A549 (cell line): ENCODE measurements around the gene OCSTAMP. TPM values are rescaled to one million over a fixed set of nuclear protein-coding genes. Genes with fewer than 3 reads are reported as not detected.

Source experiments
- ATAC-seq, 2 experiments: fragments of 200-7000 bp in 1 of 2; fragments of >200 bp in 1 of 2; cut with Nextera tagmentation in 1 of 2; cut with Tn5 transposase in 1 of 2; 3 replicates each; pipeline versions ENCODE4 v1.8.0 to v1.9.1; 2018 to 2020; ENCODE audit warnings: mild to moderate bottlenecking in 1 of 2, moderate library complexity in 1 of 2
- CTCF ChIA-PET: fragments of 300-600 bp; sonication (Branson Sonifier 250); formaldehyde crosslinking; extraction: SDS; loops from one replicate; lab custom pipeline; 2021; ENCODE audit warnings: antibody characterized with exemption, inconsistent platforms; lab: Yijun Ruan, JAX
- POLR2A ChIA-PET: fragments of 350-600 bp; formaldehyde crosslinking; extraction: SDS; loops from one replicate; lab custom pipeline; 2021; ENCODE audit warnings: antibody characterized with exemption, inconsistent platforms; lab: Yijun Ruan, JAX
- DNase-seq, 2 experiments: peaks; one replicate each; pipeline versions ENCODE4 v3.0.0 to v3.0.0-alpha.2; 2011 to 2016; ENCODE audit warnings: low read depth in 1 of 2, low spot score in 1 of 2
- FAIRE-seq: peaks from 2 replicates; lab custom pipeline; 2011; peaks lifted over from hg19 to GRCh38; lab: Jason Lieb, UNC
- H3K27ac ChIP-seq, 2 experiments: fragments of >200 bp; sonication (Bioruptor Twin); formaldehyde crosslinking; 3 replicates each; pipeline ENCODE4 v1.5.1; 2016 to 2017
- H3K4me1 ChIP-seq: fragments of >200 bp; sonication (Bioruptor Twin); formaldehyde crosslinking; 3 replicates; pipeline ENCODE4 v1.6.1; 2016
- H3K4me2 ChIP-seq: fragments of >200 bp; sonication (Bioruptor Twin); formaldehyde crosslinking; 3 replicates; pipeline ENCODE4 v1.6.1; 2016
- H3K4me3 ChIP-seq: fragments of >200 bp; sonication (Bioruptor Twin); formaldehyde crosslinking; 3 replicates; pipeline ENCODE4 v1.5.1; 2016
- H3K9me3 ChIP-seq: fragments of >200 bp; sonication (Bioruptor Twin); formaldehyde crosslinking; 3 replicates; pipeline ENCODE4 v1.6.1; 2016
- CTCF ChIP-seq: fragments of >200 bp; sonication (Bioruptor Twin); formaldehyde crosslinking; IDR thresholded peaks from 3 replicates; pipeline ENCODE4 v1.5.1; 2016
- EHF ChIP-seq: fragments of 250-450 bp; sonication (Bioruptor Pico); IDR thresholded peaks from 2 replicates; pipeline ENCODE4 v1.5.0; 2020; ENCODE audit warnings: mild to moderate bottlenecking
- ELK1 ChIP-seq: fragments of 150-350 bp; IDR thresholded peaks from 2 replicates; pipeline ENCODE4 v1.6.1; 2014; ENCODE audit warnings: low read depth, mild to moderate bottlenecking, low read length
- EP300 ChIP-seq, 2 experiments: fragments of >200 bp; sonication (Bioruptor Twin); formaldehyde crosslinking; IDR thresholded peaks; 2 replicates in 1 of 2; 3 replicates in 1 of 2; pipeline ENCODE4 v1.6.1; 2016 to 2017
- ESRRA ChIP-seq: fragments of 150-350 bp; IDR thresholded peaks from 2 replicates; pipeline ENCODE4 v1.6.1; 2014; ENCODE audit warnings: mild to moderate bottlenecking, low read length, borderline replicate concordance
- FOXS1 ChIP-seq: fragments of 250-450 bp; sonication (Bioruptor Pico); IDR thresholded peaks from 2 replicates; pipeline ENCODE4 v1.5.0; 2020; ENCODE audit warnings: mild to moderate bottlenecking, moderate library complexity
- GATA3 ChIP-seq: IDR thresholded peaks from 2 replicates; pipeline ENCODE4 v1.6.1; 2012; ENCODE audit warnings: borderline replicate concordance
- HEYL ChIP-seq: fragments of 250-450 bp; sonication (Bioruptor Pico); IDR thresholded peaks from 2 replicates; pipeline ENCODE4 v1.8.0; 2021; ENCODE audit warnings: mild to moderate bottlenecking, moderate library complexity
- HOXA7 ChIP-seq: fragments of 250-450 bp; sonication (Bioruptor Pico); IDR thresholded peaks from 2 replicates; pipeline ENCODE4 v1.5.0; 2020; ENCODE audit warnings: mild to moderate bottlenecking, moderate library complexity
- HOXB5 ChIP-seq: fragments of 250-450 bp; sonication (Bioruptor Pico); IDR thresholded peaks from 2 replicates; pipeline ENCODE4 v1.5.0; 2020; ENCODE audit warnings: mild to moderate bottlenecking, moderate library complexity
- MAFK ChIP-seq: fragments of 450-650 bp; IDR thresholded peaks from 2 replicates; pipeline ENCODE4 v1.6.1; 2014; ENCODE audit not compliant: partially characterized antibody
- MAZ ChIP-seq: fragments of 150-350 bp; IDR thresholded peaks from 2 replicates; pipeline ENCODE4 v1.6.1; 2014; ENCODE audit warnings: antibody characterized with exemption, low read depth, low read length, borderline replicate concordance
- MYC ChIP-seq: IDR thresholded peaks from 2 replicates; pipeline ENCODE4 v1.6.1; 2012; ENCODE audit warnings: mild to moderate bottlenecking, inconsistent platforms, low read length, improper control_type of control experiment, borderline replicate concordance
- NR3C1 ChIP-seq: fragments of >200 bp; sonication (Bioruptor Twin); formaldehyde crosslinking; IDR thresholded peaks from 3 replicates; pipeline ENCODE4 v1.6.1; 2017
- PBX3 ChIP-seq: IDR thresholded peaks from 2 replicates; pipeline ENCODE4 v1.6.1; 2012
- RARB ChIP-seq: fragments of 250-450 bp; sonication (Bioruptor Pico); IDR thresholded peaks from 2 replicates; pipeline ENCODE4 v1.8.0; 2021; ENCODE audit warnings: mild to moderate bottlenecking, moderate library complexity
- RCOR1 ChIP-seq: fragments of 150-350 bp; IDR thresholded peaks from 2 replicates; pipeline ENCODE4 v1.6.1; 2014; ENCODE audit warnings: antibody characterized with exemption, low read length, low read depth
- RNF2 ChIP-seq: fragments of 200-600 bp; sonication (generic); IDR thresholded peaks from 2 replicates; pipeline ENCODE4 v1.6.1; 2016; ENCODE audit warnings: low read depth, mild to moderate bottlenecking, antibody characterized with exemption, moderate library complexity, borderline replicate concordance
- SREBF2 ChIP-seq: fragments of 450-650 bp; IDR thresholded peaks from 2 replicates; pipeline ENCODE4 v1.6.1; 2014; ENCODE audit warnings: mild to moderate bottlenecking, moderate library complexity
- TFCP2L1 ChIP-seq: fragments of 250-450 bp; sonication (Bioruptor Pico); IDR thresholded peaks from 2 replicates; pipeline ENCODE4 v1.5.0; 2021; ENCODE audit warnings: mild to moderate bottlenecking
- USF2 ChIP-seq: fragments of 450-650 bp; IDR thresholded peaks from 2 replicates; pipeline ENCODE4 v1.6.1; 2014; ENCODE audit warnings: antibody characterized with exemption
- ZNF302 ChIP-seq: fragments of 250-450 bp; sonication (Bioruptor Pico); IDR thresholded peaks from 2 replicates; pipeline ENCODE4 v1.9.0; 2021; ENCODE audit warnings: inconsistent platforms, mild to moderate bottlenecking, moderate library complexity
- WGBS: methylation state at CpG from one replicate; pipeline ENCODE4 v1.1.6; 2017; ENCODE audit errors: missing lambda C conversion rate; 5-methylcytosine and 5-hydroxymethylcytosine counted together
- polyA plus RNA-seq, 4 experiments: library from polyadenylated mRNA; depleted of rRNA in 3 of 4; stranded (reverse); fragments of >200 nt; fragmentation: RNase III in 1 of 4; extraction: RNeasy Plus Mini Kit Qiagen cat#74134 plus additional on column Dnase treatment in 1 of 4; gene quantifications; 2 replicates in 3 of 4; 3 replicates in 1 of 4; pipeline ENCODE4 v1.2.3, GENCODE V29; 2011 to 2017

OCSTAMP gene
- polyA plus RNA-seq, 2 of the 4 experiments (the other 2 are of a cell fraction), result not detected

GRCh38 chr20:46545077-46545826 is 5.2 kb downstream of the OCSTAMP start:
- CTCF ChIA-PET, result interaction anchor here (1.7 to 5.0 kb wide), 2 partner anchors 17 to 136 kb away, joined by 12 to 21 read pairs; no protein-coding TSS in a partner anchor
- ATAC-seq (no peak), FAIRE-seq (no peak), DNase-seq (no peak)
- 35% methylated on average over 9 of the region's 14 CpGs for WGBS
- Histone ChIP-seq H3K4me1 (no peaks in the 10 kb centered on the region), H3K4me2 (no peak overlapping the region), H3K9me3 (no peaks in the 10 kb centered on the region), H3K27ac (no peak overlapping the region), H3K4me3 (no peak overlapping the region)
- TF ChIP-seq ELK1, result no peak
- TF ChIP-seq MYC, result no peak
- TF ChIP-seq HEYL (CRISPR knock-in tag), result no peak
- TF ChIP-seq EHF (CRISPR knock-in tag), result no peak
- no peak for TF ChIP-seq ESRRA
- TF ChIP-seq MAFK, result no peak
- no peak for TF ChIP-seq MAZ
- TF ChIP-seq HOXB5 (CRISPR knock-in tag), result no peak
- TF ChIP-seq CTCF, result no peak
- no peak for TF ChIP-seq USF2
- no peak for TF ChIP-seq RARB (CRISPR knock-in tag)
- TF ChIP-seq EP300 (IDR thresholded peaks at IDR 0.05), result no peak
- TF ChIP-seq GATA3, result no peak
- TF ChIP-seq NR3C1, result no peak
- TF ChIP-seq RNF2, result no peak
- no peak for TF ChIP-seq SREBF2
- no peak for TF ChIP-seq ZNF302 (CRISPR knock-in tag)
- no peak for TF ChIP-seq HOXA7 (CRISPR knock-in tag)
- no peak for TF ChIP-seq FOXS1 (CRISPR knock-in tag)
- TF ChIP-seq RCOR1, result no peak
- POLR2A ChIA-PET, result no interaction called here

GRCh38 chr20:46544576-46544975 is 5.9 kb downstream of the OCSTAMP start:
- no peak overlapping the region for H3K27ac ChIP-seq
- TF ChIP-seq TFCP2L1 (CRISPR knock-in tag) (no peak), ESRRA (no peak), PBX3 (no peak), MAZ (no peak), ZNF302 (CRISPR knock-in tag) (no peak)
- TF ChIP-seq, all 56 proteins: peak for 0
- FAIRE-seq (no peak), ATAC-seq (no peak), DNase-seq (no peak)
- Histone ChIP-seq H3K4me1 (no peaks in the 10 kb centered on the region), H3K4me2 (no peak overlapping the region), H3K9me3 (no peaks in the 10 kb centered on the region), H3K4me3 (no peak overlapping the region)
- WGBS, result 1% methylated on average over 3 of the region's 3 CpGs
- POLR2A ChIA-PET, result no interaction called here
- CTCF ChIA-PET, result interaction anchor here (1.7 to 5.0 kb wide), 2 partner anchors 17 to 137 kb away, joined by 12 to 21 read pairs; no protein-coding TSS in a partner anchor
